ENCODE measurements around the gene TBL2. TPM values are rescaled to one million over a fixed set of nuclear protein-coding genes. Genes with fewer than 3 reads are reported as not detected.
"Not testable (repeated sequence)": the region's sequence is repeated elsewhere in the genome, so short reads cannot be mapped to it uniquely, and the experiment has no call there.

Gene TBL2
- total and polyA plus RNA-seq, 2 of the 4 experiments (the other 2 are of a cell fraction) = 72.6 to 94.1 TPM

DNA sequence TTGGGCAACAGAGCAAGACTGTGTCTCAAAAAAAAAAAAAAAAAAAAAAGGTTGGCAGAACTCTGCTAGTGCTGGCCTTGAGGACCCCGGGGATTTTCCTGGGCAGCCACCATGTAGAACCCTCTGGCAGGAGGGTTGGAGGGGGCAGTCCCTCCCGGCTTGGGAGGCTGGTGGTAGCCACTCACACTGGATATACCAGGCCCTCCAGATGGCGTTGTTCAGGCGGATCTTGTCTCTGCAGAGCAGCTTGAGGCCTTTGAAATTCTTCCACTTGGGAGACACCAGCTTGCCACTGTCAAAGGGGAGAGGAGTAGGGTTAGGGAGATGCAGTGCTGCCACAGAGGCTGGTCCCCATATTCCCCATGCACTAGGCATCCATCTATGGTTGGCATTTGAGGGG, 37.5 kb upstream of the TBL2 start:
- Histone ChIP-seq H3K4me3 (ENCODE audit: insufficient read depth, low read depth, low read length) (no peak overlapping the region), H4K91ac (ENCODE audit: insufficient read depth, low read depth, low read length) (no peak overlapping the region), H3K56ac (ENCODE audit: extremely low read depth, insufficient read depth, low read length) (no peak overlapping the region), H2AFZ (replicated peaks; ENCODE audit: low read length, poor library complexity) (no peak overlapping the region), H3K27ac (ENCODE audit: insufficient read depth, low read length) (no peak overlapping the region), H2BK15ac (ENCODE audit: low read depth, low read length) (no peak overlapping the region), H3K4me2 (ENCODE audit: low read depth, low read length) (no peak overlapping the region), H2BK120ac (ENCODE audit: low read depth, low read length) (no peak overlapping the region), H3K14ac (replicated peaks; ENCODE audit: low read depth, low read length) (no peak overlapping the region), H3K9me1 (ENCODE audit: insufficient read depth, low read length) (no peaks in the 10 kb centered on the region; the same call in 1 of the 2 replicates), H4K5ac (ENCODE audit: low read depth, low read length) (no peak overlapping the region), H2BK5ac (ENCODE audit: low read depth, low read length, poor library complexity, severe bottlenecking) (no peak overlapping the region), H3K4me1 (ENCODE audit: control insufficient read depth, insufficient read depth, low read length) (no peaks in the 10 kb centered on the region), H3K9me3 (ENCODE audit: control insufficient read depth, insufficient read depth, low read length) (no peaks in the 10 kb centered on the region), H3K23ac (ENCODE audit: low read depth, low read length) (no peak overlapping the region), H3K79me1 (ENCODE audit: low read depth in 1 of 2, low read length in 2 of 2) (no peaks in the 10 kb centered on the region), H3K36me3 (ENCODE audit: control insufficient read depth, insufficient read depth, low read length) (no peaks in the 10 kb centered on the region), H3K27me3 (ENCODE audit: control insufficient read depth, insufficient read depth, low read length) (peaks cover 27% of the 10 kb centered on the region), H3K4ac (ENCODE audit: low read depth, low read length) (no peak overlapping the region), H3K18ac (ENCODE audit: low read depth, low read length) (no peak overlapping the region), H3K9ac (ENCODE audit: low read depth, low read length) (no peak overlapping the region), H4K20me1 (ENCODE audit: insufficient read depth, low read length) (no peaks in the 10 kb centered on the region; the same call in 1 of the 2 replicates), H2BK20ac (ENCODE audit: low read depth, low read length) (no peak overlapping the region), H2AK5ac (ENCODE audit: low read depth, low read length) (no peak overlapping the region), H2AK9ac (replicated peaks; ENCODE audit: low read depth, low read length, poor library complexity) (no peak overlapping the region), H4K8ac (ENCODE audit: low read depth in 2 of 2, low read length in 2 of 2) (no peak overlapping the region)
- TF ChIP-seq, protein P1, sequence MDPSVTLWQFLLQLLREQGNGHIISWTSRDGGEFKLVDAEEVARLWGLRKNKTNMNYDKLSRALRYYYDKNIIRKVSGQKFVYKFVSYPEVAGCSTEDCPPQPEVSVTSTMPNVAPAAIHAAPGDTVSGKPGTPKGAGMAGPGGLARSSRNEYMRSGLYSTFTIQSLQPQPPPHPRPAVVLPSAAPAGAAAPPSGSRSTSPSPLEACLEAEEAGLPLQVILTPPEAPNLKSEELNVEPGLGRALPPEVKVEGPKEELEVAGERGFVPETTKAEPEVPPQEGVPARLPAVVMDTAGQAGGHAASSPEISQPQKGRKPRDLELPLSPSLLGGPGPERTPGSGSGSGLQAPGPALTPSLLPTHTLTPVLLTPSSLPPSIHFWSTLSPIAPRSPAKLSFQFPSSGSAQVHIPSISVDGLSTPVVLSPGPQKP (IDR thresholded peaks at IDR 0.05; ENCODE audit: borderline replicate concordance, low read depth, low read length) = no peak
- TF ChIP-seq, protein P2, sequence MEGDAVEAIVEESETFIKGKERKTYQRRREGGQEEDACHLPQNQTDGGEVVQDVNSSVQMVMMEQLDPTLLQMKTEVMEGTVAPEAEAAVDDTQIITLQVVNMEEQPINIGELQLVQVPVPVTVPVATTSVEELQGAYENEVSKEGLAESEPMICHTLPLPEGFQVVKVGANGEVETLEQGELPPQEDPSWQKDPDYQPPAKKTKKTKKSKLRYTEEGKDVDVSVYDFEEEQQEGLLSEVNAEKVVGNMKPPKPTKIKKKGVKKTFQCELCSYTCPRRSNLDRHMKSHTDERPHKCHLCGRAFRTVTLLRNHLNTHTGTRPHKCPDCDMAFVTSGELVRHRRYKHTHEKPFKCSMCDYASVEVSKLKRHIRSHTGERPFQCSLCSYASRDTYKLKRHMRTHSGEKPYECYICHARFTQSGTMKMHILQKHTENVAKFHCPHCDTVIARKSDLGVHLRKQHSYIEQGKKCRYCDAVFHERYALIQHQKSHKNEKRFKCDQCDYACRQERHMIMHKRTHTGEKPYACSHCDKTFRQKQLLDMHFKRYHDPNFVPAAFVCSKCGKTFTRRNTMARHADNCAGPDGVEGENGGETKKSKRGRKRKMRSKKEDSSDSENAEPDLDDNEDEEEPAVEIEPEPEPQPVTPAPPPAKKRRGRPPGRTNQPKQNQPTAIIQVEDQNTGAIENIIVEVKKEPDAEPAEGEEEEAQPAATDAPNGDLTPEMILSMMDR (conservative IDR thresholded peaks at IDR 0.05; ENCODE audit: low read depth, low read length) = peak; percentile 25; the same call in 1 of the 2 replicates
- no CpG with 5 or more reads among the region's 4 CpGs for WGBS, 2 experiments (ENCODE audit: extremely low coverage in 2 of 2, insufficient read length in 1 of 2)
- dilution Hi-C loops (cut with HindIII; ENCODE audit: low sequenced_read_pairs, unreplicated experiment) (no loop called here), in situ Hi-C loops (cut with MboI; ENCODE audit: low sequenced_read_pairs) (loop anchor here (10.0 kb wide), 1 partner anchor 239 kb away; no protein-coding TSS in a partner anchor), intact Hi-C loops (cut with micrococcal nuclease) (no loop called here)
- CTCF ChIA-PET = interaction anchor here (1.0 kb wide), 1 partner anchor 52 kb away, joined by 3 read pairs; no protein-coding TSS in a partner anchor
- ATAC-seq (ENCODE audit: low read depth) (peak; percentile 57), DNase-seq (peak; percentile 20)
- POLR2A ChIA-PET (ENCODE audit: unreplicated experiment) = no interaction called here
- BruUV-seq (replicated peaks) = no TSS peak

DNA sequence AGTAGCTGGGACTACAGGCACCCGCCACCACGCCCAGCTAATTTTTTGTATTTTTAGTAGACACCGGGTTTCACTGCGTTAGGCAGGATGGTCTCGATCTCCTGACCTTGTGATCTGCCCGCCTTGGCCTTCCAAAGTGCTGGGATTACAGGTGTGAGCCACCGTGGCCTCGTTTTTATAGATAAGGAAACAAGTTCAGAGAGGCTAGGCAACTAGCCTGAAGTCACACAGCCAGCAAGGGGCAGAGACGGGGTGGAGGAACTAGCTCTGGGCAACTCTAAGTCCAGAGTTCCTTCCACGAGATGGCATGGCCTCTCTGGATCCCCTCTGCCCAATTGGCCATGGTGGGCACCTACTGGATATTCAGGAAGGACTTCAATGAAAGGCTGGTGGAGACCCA, 36.6 kb upstream of the TBL2 start:
- H2AK5ac ChIP-seq (ENCODE audit: low read depth, low read length); H3K4me3 ChIP-seq (ENCODE audit: insufficient read depth, low read depth, low read length); ATAC-seq (ENCODE audit: low read depth); H2AFZ ChIP-seq (replicated peaks; ENCODE audit: low read length, poor library complexity); intact Hi-C loops (cut with micrococcal nuclease); POLR2A ChIA-PET (ENCODE audit: unreplicated experiment); H2BK20ac ChIP-seq (ENCODE audit: low read depth, low read length); H3K14ac ChIP-seq (replicated peaks; ENCODE audit: low read depth, low read length); H4K91ac ChIP-seq (ENCODE audit: insufficient read depth, low read depth, low read length); dilution Hi-C loops (cut with HindIII; ENCODE audit: low sequenced_read_pairs, unreplicated experiment); H3K18ac ChIP-seq (ENCODE audit: low read depth, low read length); H4K20me1 ChIP-seq (ENCODE audit: insufficient read depth, low read length); H3K9ac ChIP-seq (ENCODE audit: low read depth, low read length); H3K9me1 ChIP-seq (ENCODE audit: insufficient read depth, low read length); H3K9me3 ChIP-seq (ENCODE audit: control insufficient read depth, insufficient read depth, low read length); H2BK5ac ChIP-seq (ENCODE audit: low read depth, low read length, poor library complexity, severe bottlenecking); H2AK9ac ChIP-seq (replicated peaks; ENCODE audit: low read depth, low read length, poor library complexity); H4K5ac ChIP-seq (ENCODE audit: low read depth, low read length); H4K8ac ChIP-seq (ENCODE audit: low read depth in 2 of 2, low read length in 2 of 2); H2BK15ac ChIP-seq (ENCODE audit: low read depth, low read length); H3K79me1 ChIP-seq (ENCODE audit: low read depth in 1 of 2, low read length in 2 of 2); H3K36me3 ChIP-seq (ENCODE audit: control insufficient read depth, insufficient read depth, low read length); BruUV-seq (replicated peaks); DNase-seq; H2BK120ac ChIP-seq (ENCODE audit: low read depth, low read length); H3K4me2 ChIP-seq (ENCODE audit: low read depth, low read length); H3K56ac ChIP-seq (ENCODE audit: extremely low read depth, insufficient read depth, low read length); H3K4me1 ChIP-seq (ENCODE audit: control insufficient read depth, insufficient read depth, low read length); H3K4ac ChIP-seq (ENCODE audit: low read depth, low read length); H3K27ac ChIP-seq (ENCODE audit: insufficient read depth, low read length); CTCF ChIA-PET; H3K23ac ChIP-seq (ENCODE audit: low read depth, low read length): not testable (repeated sequence)
- H3K27me3 ChIP-seq (ENCODE audit: control insufficient read depth, insufficient read depth, low read length) = peaks cover 27% of the 10 kb centered on the region
- in situ Hi-C loops (cut with MboI; ENCODE audit: low sequenced_read_pairs) = loop anchor here (10.0 kb wide), 1 partner anchor 240 kb away; no protein-coding TSS in a partner anchor
- WGBS, 2 experiments (ENCODE audit: extremely low coverage in 2 of 2, insufficient read length in 1 of 2) = 70% methylated on average over 2 of the region's 10 CpGs; no CpG with 5 or more reads in 1 of the 2 experiments

All from IMR-90 (cell line).